Activated CD4-positive, CD25-positive, alpha-beta regulatory T cell treated with anti-CD3 and anti-CD28 coated beads, Interleukin-2, amount 50 U/mL, for 16 hours (primary cell): Measurements from ENCODE around the gene MAPK1IP1L.

Experiments used
- DNase-seq: peaks from one replicate; pipeline ENCODE4 v3.0.0-alpha.2; 2020; ENCODE audit warnings: low read depth, low spot score

Gene MAPK1IP1L

GRCh38 chr14:55094292-55095157 lies 43.1 kb downstream of the MAPK1IP1L start:
- no peak for DNase-seq

- DNase-seq: peak; percentile 30
These were observed 46.6 kb downstream of the MAPK1IP1L start for GRCh38 chr14:55097881-55098560.

GRCh38 chr14:55098561-55098898 lies 47.1 kb downstream of the MAPK1IP1L start:
- DNase-seq: no peak

GRCh38 chr14:55099756-55100155 lies 48.3 kb downstream of the MAPK1IP1L start:
- DNase-seq: no peak

- no peak for DNase-seq
These were observed 50.3 kb downstream of the MAPK1IP1L start for GRCh38 chr14:55101698-55102097.

- DNase-seq: no peak
These were observed 50.7 kb downstream of the MAPK1IP1L start for GRCh38 chr14:55102141-55102621.

- peak; percentile 19 for DNase-seq
These were observed 51.7 kb downstream of the MAPK1IP1L start for GRCh38 chr14:55103005-55103640.

GRCh38 chr14:55103971-55104954 lies 52.8 kb downstream of the MAPK1IP1L start:
- DNase-seq: no peak

GRCh38 chr14:55105991-55106390 lies 54.5 kb downstream of the MAPK1IP1L start:
- DNase-seq: no peak

GRCh38 chr14:55107766-55108554 lies 56.5 kb downstream of the MAPK1IP1L start:
- no peak for DNase-seq

- DNase-seq: no peak
These were observed 58.4 kb downstream of the MAPK1IP1L start for GRCh38 chr14:55109836-55110235.

- DNase-seq: no peak
These were observed 59.8 kb downstream of the MAPK1IP1L start for GRCh38 chr14:55111122-55111708.

- no peak for DNase-seq
These were observed 63.3 kb downstream of the MAPK1IP1L start for GRCh38 chr14:55114720-55115119.

GRCh38 chr14:55115460-55115859 lies 64.0 kb downstream of the MAPK1IP1L start:
- DNase-seq: no peak

GRCh38 chr14:55115861-55116245 lies 64.4 kb downstream of the MAPK1IP1L start:
- DNase-seq: no peak

GRCh38 chr14:55116246-55117030 lies 65.0 kb downstream of the MAPK1IP1L start:
- no peak for DNase-seq

- no peak for DNase-seq
These were observed 66.5 kb downstream of the MAPK1IP1L start for GRCh38 chr14:55117803-55118441.

GRCh38 chr14:55118761-55119160 lies 67.3 kb downstream of the MAPK1IP1L start:
- no peak for DNase-seq
